Metanephros (tissue), 1 donor: Measurements from ENCODE around the gene C5orf52. TPM values are rescaled to one million over a fixed set of nuclear protein-coding genes. Genes with fewer than 3 reads are reported as not detected.

Experiments
- total RNA-seq: library from RNA; depleted of rRNA; stranded (reverse); fragments of >200 nt; gene quantifications from one replicate; pipeline ENCODE4 v1.2.3, GENCODE V29; 2014

Gene C5orf52
- total RNA-seq, result not detected

DNA sequence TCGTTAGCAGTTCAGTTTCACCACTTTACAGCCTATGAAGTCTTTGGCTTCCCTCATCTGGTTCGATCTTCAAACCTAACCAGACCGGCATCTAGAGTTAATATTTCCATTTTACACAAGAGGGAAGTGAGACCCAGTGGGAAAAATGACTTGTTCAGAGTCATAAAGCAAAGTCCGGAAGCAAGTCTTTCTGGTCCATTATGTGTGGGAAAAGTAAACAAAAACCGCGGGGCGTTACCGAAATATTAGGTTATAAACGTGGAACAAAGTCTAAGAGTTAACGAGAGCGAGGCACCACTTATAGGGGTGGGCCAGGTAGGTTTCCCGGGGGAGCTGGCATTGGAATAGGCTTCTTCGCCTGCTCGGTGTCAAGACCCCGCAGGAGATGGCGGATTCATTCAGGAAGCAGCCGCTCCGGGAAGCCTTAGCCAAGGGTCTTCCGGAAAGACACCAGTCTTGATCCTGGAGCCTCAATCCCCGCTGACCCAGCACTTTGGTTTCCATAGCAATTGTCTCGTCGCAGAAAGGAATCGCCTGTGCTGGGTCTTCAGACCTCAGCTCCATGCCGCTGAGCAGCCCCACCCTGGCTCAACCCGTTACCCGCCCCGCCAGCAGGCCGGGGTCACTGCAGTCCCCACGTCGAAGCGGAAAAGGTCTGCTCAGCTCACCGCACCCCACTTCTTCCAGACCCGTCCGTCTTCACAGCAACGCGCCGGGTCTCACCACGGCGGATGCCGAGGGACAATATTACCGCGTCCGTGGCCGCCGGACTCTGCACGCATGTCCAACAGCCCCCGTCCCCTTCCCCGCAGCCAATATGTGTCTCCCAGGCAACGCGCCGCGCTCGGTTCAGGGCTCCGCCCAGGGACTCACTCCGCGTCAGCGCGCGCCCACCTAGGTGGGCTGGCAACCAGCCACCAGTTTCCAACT lies at the start of gene C5orf52:
C5orf52 (plus strand) TSS at position 872 of the 930 bp plus-strand sequence. CDS start 82 bp downstream, outside the sequence.

DNA sequence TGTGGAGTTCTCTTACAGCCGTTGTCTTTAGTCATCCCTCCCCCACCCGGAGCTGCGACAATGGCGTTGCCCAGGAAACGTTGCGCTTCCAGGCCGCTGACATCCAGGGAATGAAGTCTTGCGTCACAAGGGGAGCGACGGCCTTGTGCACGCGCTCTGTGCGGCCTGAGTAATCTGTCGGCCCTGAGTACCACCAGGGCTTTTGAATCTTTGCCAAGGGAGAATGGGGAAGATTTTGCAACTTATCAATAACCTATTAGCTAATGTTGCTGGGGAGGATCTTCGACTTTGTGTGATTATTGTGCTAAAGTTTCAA lies 19.0 kb upstream of the C5orf52 start, which contains the start of gene SOX30:
SOX30 (minus strand) TSS at position 62 of the 316 bp plus-strand sequence. CDS start 360 bp downstream, outside the sequence.

Other genes starting within 250 kb of the C5orf52 start
- 0.47 TPM for gene NIPAL4, start 211.3 kb upstream of the C5orf52 start, total RNA-seq
- gene ADAM19, start 95.8 kb upstream of the C5orf52 start, total RNA-seq, result 10.9 TPM
- 0.06 TPM for gene SOX30, start 19.1 kb upstream of the C5orf52 start, total RNA-seq
- 10.5 TPM for gene THG1L, start 59.9 kb downstream of the C5orf52 start, total RNA-seq
- gene LSM11, start 72.2 kb downstream of the C5orf52 start, total RNA-seq, result 6.9 TPM
- 106 TPM for gene CLINT1, start 187.6 kb downstream of the C5orf52 start, total RNA-seq